ENCODE results near the gene UGT1A8. TPM values are rescaled to one million over a fixed set of nuclear protein-coding genes. Genes with fewer than 3 reads are reported as not detected.
"Not testable (repeated sequence)": the region's sequence is repeated elsewhere in the genome, so short reads cannot be mapped to it uniquely, and the experiment has no call there.

Gene UGT1A8
- total and polyA plus RNA-seq, 9 donors = not detected

GRCh38 chr2:233745073-233745755 lies 127.8 kb downstream of the UGT1A8 start:
- TF ChIP-seq POLR2A (IDR thresholded peaks at IDR 0.05) = no peak
- TF ChIP-seq EP300 (IDR thresholded peaks at IDR 0.05) = no peak
- TF ChIP-seq CTCF (IDR thresholded peaks at IDR 0.05) = no peak
- 69 to 72% (median 71%) methylated on average over 5 of the region's 5 CpGs for WGBS, 3 donors
- intact Hi-C loops (cut with DNase I) = no loop called here
- no peak for DNase-seq
- H3K4me1 ChIP-seq (ENCODE audit: insufficient read depth) = no peaks in the 10 kb centered on the region
- H3K36me3 ChIP-seq = no peaks in the 10 kb centered on the region
- no peaks in the 10 kb centered on the region for H3K27me3 ChIP-seq
- H3K9me3 ChIP-seq = no peaks in the 10 kb centered on the region
- no peak overlapping the region for H3K27ac ChIP-seq
- H3K4me3 ChIP-seq = no peak overlapping the region

- H3K4me3 ChIP-seq; DNase-seq; H3K36me3 ChIP-seq; H3K27me3 ChIP-seq; H3K27ac ChIP-seq; H3K9me3 ChIP-seq; intact Hi-C loops (cut with DNase I); H3K4me1 ChIP-seq (ENCODE audit: insufficient read depth): not testable (repeated sequence)
- 63 to 66% (median 65%) methylated on average over 2 of the region's 2 CpGs for WGBS, 3 donors
These were observed 128.4 kb downstream of the UGT1A8 start for GRCh38 chr2:233745838-233746237.

- H3K36me3 ChIP-seq = no peaks in the 10 kb centered on the region
- no peak overlapping the region for H3K27ac ChIP-seq
- no peak overlapping the region for H3K4me3 ChIP-seq
- intact Hi-C loops (cut with DNase I) = no loop called here
- no peaks in the 10 kb centered on the region for H3K27me3 ChIP-seq
- WGBS, 3 donors = 67 to 74% (median 70%) methylated on average over 10 of the region's 10 CpGs
- no peak for TF ChIP-seq POLR2A (IDR thresholded peaks at IDR 0.05)
- no peak for TF ChIP-seq CTCF (IDR thresholded peaks at IDR 0.05)
- no peak for TF ChIP-seq EP300 (IDR thresholded peaks at IDR 0.05)
- no peaks in the 10 kb centered on the region for H3K4me1 ChIP-seq (ENCODE audit: insufficient read depth)
- peaks cover 0 to 4% of the 10 kb centered on the region in 2 donors for H3K9me3 ChIP-seq
- no peak for DNase-seq
These were observed 129.2 kb downstream of the UGT1A8 start for GRCh38 chr2:233746475-233747282.

- no peaks in the 10 kb centered on the region for H3K27me3 ChIP-seq
- WGBS, 3 donors = 89 to 98% (median 92%) methylated on average over 6 of the region's 6 CpGs
- intact Hi-C loops (cut with DNase I) = no loop called here
These were observed 129.8 kb downstream of the UGT1A8 start for GRCh38 chr2:233747283-233747544.

GRCh38 chr2:233750689-233751088 lies 133.3 kb downstream of the UGT1A8 start:
- H3K4me1 ChIP-seq (ENCODE audit: insufficient read depth); intact Hi-C loops (cut with DNase I); H3K27ac ChIP-seq; H3K9me3 ChIP-seq; H3K4me3 ChIP-seq; H3K27me3 ChIP-seq; DNase-seq; H3K36me3 ChIP-seq: not testable (repeated sequence)
- WGBS, 3 donors = 64 to 78% (median 67%) methylated on average over 2 of the region's 2 CpGs

More at GRCh38 chr2:233747283-233747544, 129.8 kb downstream of the UGT1A8 start:
- Histone ChIP-seq H3K9me3 (peaks cover 0 to 4% of the 10 kb centered on the region in 2 donors), H3K27ac (no peak overlapping the region), H3K36me3 (no peaks in the 10 kb centered on the region), H3K4me3 (no peak overlapping the region), H3K4me1 (ENCODE audit: insufficient read depth) (no peaks in the 10 kb centered on the region)
- DNase-seq = no peak
- TF ChIP-seq CTCF (IDR thresholded peaks at IDR 0.05) (no peak), EP300 (IDR thresholded peaks at IDR 0.05) (no peak), POLR2A (IDR thresholded peaks at IDR 0.05) (no peak)

- DNase-seq; H3K27ac ChIP-seq; H3K9me3 ChIP-seq; H3K4me1 ChIP-seq (ENCODE audit: insufficient read depth); intact Hi-C loops (cut with DNase I); H3K4me3 ChIP-seq; H3K27me3 ChIP-seq; H3K36me3 ChIP-seq: not testable (repeated sequence)
- 62 to 71% (median 65%) methylated on average over 2 of the region's 2 CpGs for WGBS, 3 donors
These were observed 134.0 kb downstream of the UGT1A8 start for GRCh38 chr2:233751212-233752009.

Measured in ovary (tissue), 9 donors.